ENCODE results near the gene STRN.

DNA sequence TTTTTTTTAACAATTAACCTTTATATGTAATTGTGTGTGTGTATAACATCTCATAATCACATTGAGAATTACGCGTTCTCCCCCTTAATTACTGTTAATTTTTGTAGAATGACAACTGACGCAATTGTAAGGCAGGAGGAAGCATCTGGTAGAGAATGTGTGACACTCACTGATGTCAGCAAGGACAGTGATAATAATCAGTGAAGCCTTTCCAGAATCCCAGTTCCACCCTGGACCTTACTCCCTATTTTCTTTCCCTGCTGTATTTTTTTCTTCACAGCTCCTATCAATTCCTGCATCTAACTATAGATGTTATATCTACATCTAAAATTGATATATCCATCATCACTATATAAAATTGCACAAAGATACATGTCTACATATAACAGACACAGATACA is 16.1 kb upstream of the STRN start:
- TF ChIP-seq MBD2 (IDR thresholded peaks at IDR 0.05; ENCODE audit: borderline replicate concordance, low read depth) (no peak), SP1 (CRISPR knock-in tag; IDR thresholded peaks at IDR 0.05) (no peak), POLR2AphosphoS5 (IDR thresholded peaks at IDR 0.05; ENCODE audit: control insufficient read depth, insufficient read depth, low read depth, low read length) (no peak), ZKSCAN8 (CRISPR knock-in tag; IDR thresholded peaks at IDR 0.05) (no peak), BHLHE40 (IDR thresholded peaks at IDR 0.05; ENCODE audit: low read length) (no peak), FOXM1 (IDR thresholded peaks at IDR 0.05; ENCODE audit: low read depth) (no peak), FOXM1 (CRISPR knock-in tag; IDR thresholded peaks at IDR 0.05; ENCODE audit: low read depth) (no peak), POLR2A (conservative IDR thresholded peaks at IDR 0.05) (no peak), CBFB (CRISPR knock-in tag; IDR thresholded peaks at IDR 0.05) (no peak), EZH2 (IDR thresholded peaks at IDR 0.05; ENCODE audit: borderline replicate concordance, low read depth, low read length) (no peak)

Measured in K562 (cell line).